ENCODE results near the gene ZEB1.

ZEB1 gene

GRCh38 chr10:31288962-31289361, 30.1 kb upstream of the ZEB1 start:
- H3K4me3 ChIP-seq (IDR thresholded peaks at IDR 0.05; ENCODE audit: insufficient read depth, low read depth, low read length) = no peak overlapping the region
- TF ChIP-seq CTCF (conservative IDR thresholded peaks at IDR 0.05; ENCODE audit: low read depth, low read length) = no peak
- H4K20me1 ChIP-seq (ENCODE audit: insufficient read depth) = no peaks in the 10 kb centered on the region
- H3K4me2 ChIP-seq = no peak overlapping the region
- no peak overlapping the region for H2AFZ ChIP-seq (ENCODE audit: low read depth)
- H3K9ac ChIP-seq = no peak overlapping the region
- no peaks in the 10 kb centered on the region for H3K79me2 ChIP-seq (ENCODE audit: insufficient read depth, low read depth)
- H3K27me3 ChIP-seq (ENCODE audit: insufficient read depth, low read depth) = no peaks in the 10 kb centered on the region
- H3K4me1 ChIP-seq (ENCODE audit: low read depth, poor library complexity, severe bottlenecking) = no peaks in the 10 kb centered on the region
- H3K36me3 ChIP-seq (ENCODE audit: insufficient read depth) = no peaks in the 10 kb centered on the region
- no peak overlapping the region for H3K27ac ChIP-seq

GRCh38 chr10:31290386-31290785, 28.6 kb upstream of the ZEB1 start:
- no peaks in the 10 kb centered on the region for H3K27me3 ChIP-seq (ENCODE audit: insufficient read depth, low read depth)
- H3K4me1 ChIP-seq (ENCODE audit: low read depth, poor library complexity, severe bottlenecking) = no peaks in the 10 kb centered on the region
- no peaks in the 10 kb centered on the region for H4K20me1 ChIP-seq (ENCODE audit: insufficient read depth)
- no peaks in the 10 kb centered on the region for H3K79me2 ChIP-seq (ENCODE audit: insufficient read depth, low read depth)
- no peak overlapping the region for H2AFZ ChIP-seq (ENCODE audit: low read depth)
- no peak overlapping the region for H3K27ac ChIP-seq
- no peaks in the 10 kb centered on the region for H3K36me3 ChIP-seq (ENCODE audit: insufficient read depth)
- H3K9ac ChIP-seq = no peak overlapping the region
- H3K4me3 ChIP-seq (IDR thresholded peaks at IDR 0.05; ENCODE audit: insufficient read depth, low read depth, low read length) = no peak overlapping the region
- TF ChIP-seq CTCF (conservative IDR thresholded peaks at IDR 0.05; ENCODE audit: low read depth, low read length) = no peak
- no peak overlapping the region for H3K4me2 ChIP-seq

- H3K79me2 ChIP-seq (ENCODE audit: insufficient read depth, low read depth) = no peaks in the 10 kb centered on the region
- H3K36me3 ChIP-seq (ENCODE audit: insufficient read depth) = no peaks in the 10 kb centered on the region
- TF ChIP-seq CTCF (conservative IDR thresholded peaks at IDR 0.05; ENCODE audit: low read depth, low read length) = no peak
These were observed 27.9 kb upstream of the ZEB1 start for GRCh38 chr10:31291123-31291522.

DNA sequence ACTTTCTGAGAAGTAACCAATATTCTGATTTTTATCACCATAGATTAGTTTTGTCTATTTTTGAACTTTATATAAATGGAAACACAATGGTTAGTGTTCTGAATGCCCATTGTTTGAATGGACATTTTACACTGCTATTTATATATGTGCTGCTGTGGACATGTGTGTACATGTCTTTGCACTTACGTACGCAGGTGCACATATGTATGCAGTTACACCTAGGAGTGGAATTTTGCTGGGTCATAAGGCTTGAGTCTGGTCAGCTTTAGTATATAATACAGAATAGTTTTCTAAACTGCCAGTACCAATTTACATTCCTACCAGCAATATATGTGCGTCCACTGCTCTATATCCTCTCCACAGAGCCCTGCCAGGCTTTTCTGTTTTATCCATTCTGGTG, 24.5 kb upstream of the ZEB1 start:
- TF ChIP-seq CTCF (conservative IDR thresholded peaks at IDR 0.05; ENCODE audit: low read depth, low read length) = no peak
- Histone ChIP-seq H3K9ac (no peak overlapping the region), H4K20me1 (ENCODE audit: insufficient read depth) (no peaks in the 10 kb centered on the region), H3K27me3 (ENCODE audit: insufficient read depth, low read depth) (no peaks in the 10 kb centered on the region), H2AFZ (ENCODE audit: low read depth) (no peak overlapping the region), H3K79me2 (ENCODE audit: insufficient read depth, low read depth) (no peaks in the 10 kb centered on the region), H3K4me1 (ENCODE audit: low read depth, poor library complexity, severe bottlenecking) (peaks cover 11% of the 10 kb centered on the region), H3K4me3 (IDR thresholded peaks at IDR 0.05; ENCODE audit: insufficient read depth, low read depth, low read length) (no peak overlapping the region), H3K27ac (no peak overlapping the region), H3K36me3 (ENCODE audit: insufficient read depth) (no peaks in the 10 kb centered on the region), H3K4me2 (no peak overlapping the region)

More at GRCh38 chr10:31291123-31291522, 27.9 kb upstream of the ZEB1 start:
- Histone ChIP-seq H3K9ac (no peak overlapping the region), H2AFZ (ENCODE audit: low read depth) (no peak overlapping the region), H4K20me1 (ENCODE audit: insufficient read depth) (no peaks in the 10 kb centered on the region), H3K4me3 (IDR thresholded peaks at IDR 0.05; ENCODE audit: insufficient read depth, low read depth, low read length) (no peak overlapping the region), H3K4me2 (no peak overlapping the region), H3K27ac (no peak overlapping the region), H3K4me1 (ENCODE audit: low read depth, poor library complexity, severe bottlenecking) (no peaks in the 10 kb centered on the region), H3K27me3 (ENCODE audit: insufficient read depth, low read depth) (no peaks in the 10 kb centered on the region)
